Measurements from ENCODE around the gene SLC17A9.

SLC17A9 gene

DNA sequence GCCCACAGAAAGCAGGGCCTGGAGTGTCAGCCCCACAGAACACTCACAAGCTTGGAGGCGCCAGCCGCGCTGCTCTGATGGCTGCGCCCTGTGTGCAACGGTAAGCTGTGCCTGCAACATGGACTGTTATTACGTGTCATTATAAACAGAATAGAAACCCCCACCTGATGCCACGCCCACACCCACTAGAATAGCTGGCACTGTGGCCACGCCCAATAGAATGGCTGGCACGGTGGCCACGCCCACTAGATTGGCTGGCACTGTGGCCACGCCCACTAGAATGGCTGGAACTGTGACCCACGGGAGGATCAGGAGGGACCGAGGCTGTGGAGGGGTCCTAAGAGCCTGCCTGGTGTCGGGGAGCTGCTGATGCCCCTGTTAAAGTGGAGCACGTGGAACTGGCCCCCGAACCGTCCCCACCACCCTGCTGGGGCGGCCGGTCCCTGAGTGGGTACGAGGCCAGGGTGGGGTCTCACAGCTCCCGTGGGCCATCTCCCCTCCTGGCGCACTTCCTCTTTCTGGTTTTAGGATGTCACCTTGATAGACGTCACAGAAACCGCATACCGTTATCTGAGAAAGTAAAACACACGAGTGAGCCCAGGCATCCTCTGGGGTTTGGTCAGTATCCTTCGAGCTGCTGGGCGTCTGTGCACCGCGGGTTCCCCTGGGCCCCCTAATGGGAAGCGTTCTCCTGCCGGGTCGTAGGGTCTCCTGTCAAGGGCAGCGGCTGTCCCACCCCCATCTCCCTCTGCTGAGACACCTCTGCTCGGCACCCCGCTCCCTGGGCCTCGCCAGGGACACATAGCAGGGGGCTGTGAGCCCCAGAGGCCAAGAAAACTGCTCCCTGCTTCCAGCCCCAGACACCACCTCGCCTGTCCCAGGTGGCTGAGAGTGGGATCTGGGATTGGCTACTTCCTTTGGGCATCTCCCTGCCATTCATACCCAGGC lies 25.4 kb downstream of the SLC17A9 start:
- CTCF ChIA-PET, result interaction anchor here (1.0 to 1.1 kb wide), 2 partner anchors 13 to 31 kb away, joined by 3 to 5 read pairs; no protein-coding TSS in a partner anchor
- Mint-ChIP-seq H3K27me3 (peaks cover 100% of the 10 kb centered on the region), H3K9me3 (no peaks in the 10 kb centered on the region), H3K27ac (peak overlapping the region; percentile 14), H3K4me3 (peak overlapping the region; percentile 45), H3K4me1 (peaks cover 60% of the 10 kb centered on the region), H3K36me3 (no peaks in the 10 kb centered on the region)
- DNase-seq, result peak; percentile 76

DNA sequence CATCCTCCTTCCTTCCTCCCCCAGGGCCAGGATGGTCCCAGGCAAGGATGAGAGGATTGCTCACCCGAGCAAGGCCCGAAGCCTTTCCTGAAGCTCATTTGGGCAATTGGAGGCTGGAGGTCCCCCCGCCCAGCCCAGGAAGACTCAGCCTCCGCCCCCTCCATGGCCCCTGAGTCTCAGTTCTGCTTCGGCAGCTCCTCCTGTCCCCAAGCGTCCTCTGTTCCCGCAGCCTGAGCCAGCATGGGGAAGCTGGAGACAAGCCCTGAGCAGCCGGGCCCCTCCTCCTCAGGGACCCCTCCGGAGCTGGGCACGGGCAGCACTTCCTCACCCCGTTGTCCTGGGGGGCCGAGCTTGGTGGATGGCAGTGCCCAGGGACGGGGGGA lies 26.0 kb downstream of the SLC17A9 start:
- no peak overlapping the region for H3K27ac Mint-ChIP-seq
- CTCF ChIA-PET, result interaction anchor here (1.0 to 2.3 kb wide), 3 partner anchors 12 to 31 kb away, joined by 3 to 16 read pairs (median 5); no protein-coding TSS in a partner anchor
- H3K36me3 Mint-ChIP-seq, result no peaks in the 10 kb centered on the region
- no peaks in the 10 kb centered on the region for H3K9me3 Mint-ChIP-seq
- H3K27me3 Mint-ChIP-seq, result peaks cover 100% of the 10 kb centered on the region
- no peak overlapping the region for H3K4me3 Mint-ChIP-seq
- no peak for DNase-seq
- H3K4me1 Mint-ChIP-seq, result peaks cover 62% of the 10 kb centered on the region

DNA sequence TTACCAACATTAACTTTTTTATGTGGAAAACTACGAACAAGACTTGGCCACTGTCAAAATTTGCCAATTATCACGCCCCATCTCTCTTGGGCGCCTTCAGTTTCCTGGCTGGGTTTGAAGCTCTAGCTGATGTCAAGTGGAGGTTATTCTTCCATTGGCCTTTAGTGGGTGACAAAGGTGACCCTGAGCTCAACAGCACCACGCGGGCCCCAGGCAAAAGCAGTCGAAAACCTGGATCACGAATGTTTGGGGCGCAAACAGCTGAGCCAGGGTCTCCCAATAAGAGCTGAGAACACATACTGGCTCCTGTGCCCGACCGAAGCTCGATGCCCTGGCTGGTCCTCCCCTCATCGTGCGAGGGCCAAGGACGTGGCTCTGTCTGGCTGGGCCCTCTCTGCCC lies 26.8 kb downstream of the SLC17A9 start:
- Mint-ChIP-seq H3K27me3 (peaks cover 100% of the 10 kb centered on the region), H3K27ac (no peak overlapping the region), H3K9me3 (no peaks in the 10 kb centered on the region), H3K4me3 (no peak overlapping the region), H3K36me3 (no peaks in the 10 kb centered on the region), H3K4me1 (peaks cover 69% of the 10 kb centered on the region)
- CTCF ChIA-PET, result interaction anchor here (0.8 to 2.3 kb wide), 3 partner anchors 8 to 30 kb away, joined by 3 to 16 read pairs (median 3); no protein-coding TSS in a partner anchor
- no peak for DNase-seq

DNA sequence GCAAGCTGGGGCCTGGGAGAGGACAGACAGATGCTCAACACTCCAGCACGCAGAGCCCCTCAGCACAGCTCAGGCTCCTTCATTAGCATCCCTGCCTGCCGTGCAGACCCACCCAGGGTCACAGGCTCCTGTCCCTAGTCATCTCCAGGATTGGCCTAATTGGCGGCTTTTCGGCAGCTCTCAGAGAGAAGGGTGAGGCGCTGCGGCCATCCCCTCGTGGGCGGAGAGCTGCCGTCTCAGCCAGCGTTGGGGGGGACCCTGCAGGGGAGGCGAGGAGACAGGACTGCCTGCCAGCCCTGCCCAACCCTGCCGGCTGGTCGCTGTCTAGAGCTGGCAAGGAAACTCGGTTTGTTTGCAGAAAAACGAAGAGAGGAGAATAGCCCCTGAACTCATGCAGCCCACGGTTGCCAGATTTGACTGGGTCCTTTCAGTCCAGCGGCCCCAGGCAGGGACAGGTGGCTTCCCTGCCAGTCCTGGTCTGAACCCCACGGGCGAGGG lies 27.4 kb downstream of the SLC17A9 start:
- CTCF ChIA-PET, result interaction anchor here (0.8 to 2.3 kb wide), 2 partner anchors 9 to 29 kb away, joined by 3 to 16 read pairs; no protein-coding TSS in a partner anchor
- no peak overlapping the region for H3K27ac Mint-ChIP-seq
- H3K4me3 Mint-ChIP-seq, result no peak overlapping the region

DNA sequence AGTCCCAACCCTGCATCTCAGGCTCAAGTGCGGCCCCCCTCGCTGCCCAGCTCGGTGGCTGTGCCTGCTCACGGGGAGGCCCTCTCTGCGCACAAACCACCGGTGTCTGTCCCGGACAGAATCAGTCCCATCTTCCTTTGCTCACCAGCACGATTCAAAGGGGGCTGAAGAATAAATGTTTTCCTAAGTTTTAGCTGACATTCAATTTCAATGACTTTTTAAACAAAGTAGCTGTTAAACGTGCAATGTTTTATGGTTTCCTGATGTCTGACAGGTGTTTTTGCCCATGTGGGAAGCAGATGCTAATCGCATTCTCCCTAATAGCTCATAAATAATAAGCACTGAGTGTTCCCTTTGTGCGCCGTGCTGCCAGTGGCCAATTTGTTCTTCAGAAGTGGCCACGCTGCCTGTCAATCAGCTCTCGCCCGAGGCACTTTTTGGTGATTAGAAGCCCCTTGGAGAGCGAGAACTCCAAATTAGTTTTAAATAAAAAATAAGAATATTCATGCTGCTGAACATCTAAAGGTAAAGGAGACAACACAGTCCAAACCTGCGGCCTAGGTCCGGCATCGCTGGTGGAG lies 28.0 kb downstream of the SLC17A9 start:
- H3K36me3 Mint-ChIP-seq, result no peaks in the 10 kb centered on the region
- no peak overlapping the region for H3K27ac Mint-ChIP-seq
- CTCF ChIA-PET, result interaction anchor here (0.8 to 2.3 kb wide), 2 partner anchors 8 to 28 kb away, joined by 3 to 16 read pairs; no protein-coding TSS in a partner anchor
- no peak for DNase-seq
- peaks cover 100% of the 10 kb centered on the region for H3K27me3 Mint-ChIP-seq
- no peaks in the 10 kb centered on the region for H3K9me3 Mint-ChIP-seq
- H3K4me3 Mint-ChIP-seq, result no peak overlapping the region
- H3K4me1 Mint-ChIP-seq, result peaks cover 72% of the 10 kb centered on the region

More for the DNA sequence above, 27.4 kb downstream of the SLC17A9 start:
- DNase-seq, result no peak
- Mint-ChIP-seq H3K9me3 (no peaks in the 10 kb centered on the region), H3K36me3 (no peaks in the 10 kb centered on the region), H3K27me3 (peaks cover 100% of the 10 kb centered on the region), H3K4me1 (peaks cover 71% of the 10 kb centered on the region)

DNA sequence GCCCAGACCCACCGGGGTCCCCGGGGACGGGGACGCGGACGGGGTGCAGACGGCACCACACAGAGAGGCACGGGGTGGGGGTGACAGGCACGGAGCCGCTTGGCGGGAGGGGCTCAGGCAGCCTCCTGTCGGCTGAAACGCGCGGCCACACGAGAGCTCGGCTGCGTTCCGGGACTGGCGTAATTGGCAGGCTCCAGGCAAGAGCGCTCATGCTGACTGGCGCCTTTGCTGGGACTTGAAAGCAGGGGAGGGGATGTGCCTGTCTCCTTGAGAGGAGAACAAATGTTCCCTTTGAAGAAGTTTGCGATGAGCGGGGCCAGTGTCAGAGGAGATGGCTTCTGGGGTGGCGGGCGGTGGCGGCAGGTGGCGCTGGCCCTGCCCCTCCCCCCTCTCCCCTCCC lies 28.5 kb downstream of the SLC17A9 start:
- Mint-ChIP-seq H3K27me3 (peaks cover 100% of the 10 kb centered on the region), H3K4me3 (peak overlapping the region; percentile 37), H3K36me3 (no peaks in the 10 kb centered on the region), H3K27ac (no peak overlapping the region), H3K4me1 (peaks cover 72% of the 10 kb centered on the region), H3K9me3 (no peaks in the 10 kb centered on the region)
- peak; percentile 82 for DNase-seq
- CTCF ChIA-PET, result interaction anchor here (0.8 to 2.3 kb wide), 2 partner anchors 9 to 28 kb away, joined by 3 to 16 read pairs; no protein-coding TSS in a partner anchor

DNA sequence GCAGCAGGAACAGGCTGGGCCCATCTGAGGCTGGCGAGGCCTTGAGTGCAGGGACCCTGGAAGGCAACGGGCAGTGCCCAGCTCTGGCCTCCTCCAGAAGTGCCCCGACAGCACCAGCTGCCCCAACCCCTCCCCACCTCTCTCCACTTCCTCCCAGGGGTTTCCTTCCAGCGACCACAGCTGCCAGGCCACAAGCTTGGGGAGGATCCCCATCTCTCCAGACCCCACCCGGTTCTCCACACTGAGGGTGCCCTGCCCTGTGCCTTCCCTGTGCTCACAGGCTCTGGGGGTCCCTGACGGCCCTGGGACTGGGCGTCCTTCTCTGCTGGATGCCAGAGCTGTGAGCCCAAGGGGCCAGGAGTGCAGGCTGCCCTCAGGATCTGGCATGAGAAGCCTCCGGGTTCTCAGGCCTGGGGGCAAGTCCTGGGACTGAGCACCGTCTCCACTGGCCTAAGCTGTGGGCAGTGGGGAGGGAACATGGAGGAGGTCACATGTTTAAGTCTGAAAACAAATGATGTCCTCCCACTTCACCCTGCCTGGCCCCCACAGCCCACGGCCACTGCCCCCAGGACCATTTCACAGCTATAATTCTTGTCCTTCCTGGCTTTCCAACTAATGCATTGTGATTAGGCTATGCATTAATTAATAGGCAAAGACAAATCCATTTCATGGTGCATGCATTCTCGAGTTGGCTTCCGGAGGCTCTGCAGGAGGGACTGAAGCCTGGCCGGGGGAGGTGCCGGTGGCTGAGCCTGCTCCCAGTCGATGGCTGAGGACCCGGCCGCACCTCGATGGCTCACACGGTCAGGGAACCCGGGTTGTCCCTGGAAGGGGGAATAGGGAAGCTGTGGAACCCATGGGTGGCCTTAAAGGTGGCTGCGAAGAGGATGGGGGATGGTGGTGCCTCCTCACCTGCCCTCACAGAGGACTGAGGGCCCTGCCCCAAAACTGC lies 29.9 kb downstream of the SLC17A9 start:
- Mint-ChIP-seq H3K27ac (no peak overlapping the region), H3K9me3 (no peaks in the 10 kb centered on the region), H3K36me3 (no peaks in the 10 kb centered on the region), H3K27me3 (peaks cover 95% of the 10 kb centered on the region), H3K4me3 (no peak overlapping the region), H3K4me1 (peaks cover 61% of the 10 kb centered on the region)
- CTCF ChIA-PET, result interaction anchor here (1.0 kb wide), 1 partner anchor 21 kb away, joined by 4 read pairs; no protein-coding TSS in a partner anchor
- DNase-seq, result peak; percentile 40

DNA sequence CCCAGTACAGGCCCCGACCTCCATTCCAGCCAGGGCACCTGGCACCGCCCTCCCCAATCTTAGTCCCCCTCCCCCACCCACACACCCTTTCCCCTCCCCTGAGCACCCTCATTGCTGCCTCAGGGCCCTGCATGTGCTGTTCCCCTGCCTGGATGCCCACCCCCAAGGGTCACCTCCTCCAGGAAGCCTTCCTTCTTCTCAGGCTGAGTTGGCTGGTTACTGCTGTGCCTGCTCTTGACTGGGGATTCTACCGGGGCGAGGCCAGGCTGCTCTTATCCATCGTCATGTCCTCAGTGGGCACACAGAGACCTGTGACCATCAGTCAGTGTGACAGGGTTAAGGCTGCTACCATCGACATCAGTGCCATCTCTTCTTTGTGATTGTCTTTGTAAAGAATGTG lies 30.7 kb downstream of the SLC17A9 start:
- DNase-seq, result no peak
- H3K27me3 Mint-ChIP-seq, result peaks cover 95% of the 10 kb centered on the region
- peaks cover 53% of the 10 kb centered on the region for H3K4me1 Mint-ChIP-seq
- H3K9me3 Mint-ChIP-seq, result no peaks in the 10 kb centered on the region
- H3K27ac Mint-ChIP-seq, result no peak overlapping the region
- H3K36me3 Mint-ChIP-seq, result no peaks in the 10 kb centered on the region
- no peak overlapping the region for H3K4me3 Mint-ChIP-seq
- CTCF ChIA-PET, result no interaction called here

DNA sequence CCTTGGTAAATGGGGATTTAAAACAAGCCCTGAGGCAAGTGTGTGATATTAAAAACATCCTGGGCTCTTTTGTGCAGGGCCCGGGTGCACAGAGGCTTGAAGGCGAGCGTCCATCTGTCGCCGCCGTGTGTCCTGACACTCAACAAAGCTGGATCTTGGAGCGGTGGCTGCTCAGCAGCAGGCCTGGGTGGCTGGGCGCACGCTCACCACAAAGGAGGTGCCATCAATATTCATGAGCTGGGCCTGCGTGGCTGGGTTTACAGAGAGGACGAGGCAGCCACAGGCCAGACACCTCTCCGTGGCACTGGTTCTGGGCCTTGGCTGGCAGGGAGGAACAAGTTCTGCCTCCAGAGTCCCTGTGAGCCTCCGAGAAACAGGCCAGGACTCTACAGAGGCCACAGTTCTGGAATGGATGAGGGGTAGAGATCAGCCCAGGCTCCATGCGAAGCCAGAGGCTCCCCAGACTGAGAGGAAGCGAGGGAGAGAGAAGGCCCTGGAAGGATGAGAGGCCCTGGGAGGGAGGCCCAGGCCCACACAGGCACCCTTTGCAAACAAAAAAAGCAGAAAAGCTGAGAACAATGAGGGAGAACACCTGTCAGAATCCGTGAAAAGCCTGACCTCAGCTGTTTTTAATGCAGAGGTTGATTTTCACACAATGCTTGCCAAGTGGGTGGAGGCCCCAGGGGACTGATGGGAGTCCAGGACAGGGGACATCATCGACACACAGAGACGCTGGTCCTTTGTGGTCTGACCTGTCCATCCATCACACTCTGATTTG lies 32.3 kb downstream of the SLC17A9 start:
- DNase-seq, result no peak
- H3K27me3 Mint-ChIP-seq, result peaks cover 92% of the 10 kb centered on the region
- H3K36me3 Mint-ChIP-seq, result no peaks in the 10 kb centered on the region
- H3K27ac Mint-ChIP-seq, result no peak overlapping the region
- H3K9me3 Mint-ChIP-seq, result no peaks in the 10 kb centered on the region
- CTCF ChIA-PET, result no interaction called here
- no peak overlapping the region for H3K4me3 Mint-ChIP-seq
- peaks cover 44% of the 10 kb centered on the region for H3K4me1 Mint-ChIP-seq

DNA sequence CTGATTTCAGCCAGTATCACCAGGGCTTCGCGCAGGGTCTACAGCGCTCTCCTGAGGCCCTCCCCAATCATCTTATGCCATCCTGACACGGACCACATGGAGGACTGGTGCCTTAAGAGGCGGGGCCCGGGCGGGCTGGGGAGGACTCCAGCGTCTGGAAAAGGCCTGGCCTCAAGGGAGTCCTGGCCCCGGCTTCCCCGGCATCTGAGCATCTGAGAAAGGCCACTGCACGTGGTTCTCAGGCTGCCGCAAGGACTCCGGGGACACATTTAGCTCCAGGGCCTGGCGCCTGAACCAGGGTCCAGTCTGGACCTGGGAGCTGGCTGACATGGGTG lies 32.9 kb downstream of the SLC17A9 start:
- Mint-ChIP-seq H3K27me3 (peaks cover 91% of the 10 kb centered on the region), H3K4me1 (peaks cover 40% of the 10 kb centered on the region), H3K9me3 (no peaks in the 10 kb centered on the region), H3K27ac (no peak overlapping the region), H3K36me3 (no peaks in the 10 kb centered on the region), H3K4me3 (no peak overlapping the region)
- CTCF ChIA-PET, result no interaction called here
- DNase-seq, result no peak

DNA sequence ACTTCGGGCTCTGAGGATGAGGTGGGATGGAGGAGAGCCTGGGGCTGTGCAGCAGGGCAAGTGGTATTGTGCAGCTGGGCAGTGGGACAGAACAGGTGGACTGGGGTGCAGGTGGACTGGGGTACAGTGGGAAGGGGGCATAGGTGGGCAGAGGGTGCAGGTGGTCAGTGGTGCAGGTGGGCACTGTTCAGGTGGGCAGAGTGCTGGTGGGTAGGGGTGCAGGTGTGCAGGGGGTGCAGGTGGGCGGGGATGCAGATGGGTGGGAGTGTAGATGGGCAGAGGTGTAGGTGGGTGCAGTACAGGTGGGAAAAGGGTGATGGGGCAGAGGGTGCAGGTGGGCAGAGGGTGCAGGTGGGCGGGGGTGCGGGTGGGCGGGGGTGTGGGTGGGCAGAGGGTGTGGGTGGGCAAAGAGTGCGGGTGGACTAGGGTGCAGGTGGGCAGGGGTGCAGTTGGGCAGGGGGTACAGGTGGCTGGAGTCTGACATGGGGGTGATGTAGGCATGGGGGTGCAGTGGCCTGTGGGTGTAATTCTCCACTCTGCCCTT lies 33.8 kb downstream of the SLC17A9 start:
- H3K9me3 Mint-ChIP-seq, result no peaks in the 10 kb centered on the region
- no peak overlapping the region for H3K27ac Mint-ChIP-seq
- no peak overlapping the region for H3K4me3 Mint-ChIP-seq
- H3K4me1 Mint-ChIP-seq, result peaks cover 33% of the 10 kb centered on the region
- peaks cover 91% of the 10 kb centered on the region for H3K27me3 Mint-ChIP-seq
- CTCF ChIA-PET, result no interaction called here
- no peaks in the 10 kb centered on the region for H3K36me3 Mint-ChIP-seq
- no peak for DNase-seq

DNA sequence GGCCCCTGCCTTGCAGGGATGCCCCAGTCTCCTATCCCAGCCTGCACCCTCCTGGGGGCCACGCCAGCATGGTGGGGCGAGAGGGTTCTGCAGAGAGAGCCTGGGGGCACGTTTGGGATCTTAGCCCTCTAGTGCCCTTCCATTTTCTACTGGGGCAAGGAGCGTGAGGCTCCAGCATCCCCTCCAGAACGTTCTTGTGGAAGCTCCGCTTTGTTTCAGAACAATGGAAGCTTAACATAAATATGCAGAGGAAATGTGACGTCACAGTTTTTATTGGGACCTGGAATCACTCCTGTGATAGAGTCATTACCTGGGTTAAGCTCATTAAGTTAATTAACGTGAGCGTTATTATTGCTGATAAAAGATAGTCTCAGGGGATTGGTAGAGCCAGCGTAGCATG lies 34.6 kb downstream of the SLC17A9 start:
- Mint-ChIP-seq H3K27ac (no peak overlapping the region), H3K4me3 (no peak overlapping the region), H3K9me3 (no peaks in the 10 kb centered on the region), H3K4me1 (peaks cover 25% of the 10 kb centered on the region), H3K27me3 (peaks cover 91% of the 10 kb centered on the region), H3K36me3 (no peaks in the 10 kb centered on the region)
- DNase-seq, result no peak
- CTCF ChIA-PET, result no interaction called here

DNA sequence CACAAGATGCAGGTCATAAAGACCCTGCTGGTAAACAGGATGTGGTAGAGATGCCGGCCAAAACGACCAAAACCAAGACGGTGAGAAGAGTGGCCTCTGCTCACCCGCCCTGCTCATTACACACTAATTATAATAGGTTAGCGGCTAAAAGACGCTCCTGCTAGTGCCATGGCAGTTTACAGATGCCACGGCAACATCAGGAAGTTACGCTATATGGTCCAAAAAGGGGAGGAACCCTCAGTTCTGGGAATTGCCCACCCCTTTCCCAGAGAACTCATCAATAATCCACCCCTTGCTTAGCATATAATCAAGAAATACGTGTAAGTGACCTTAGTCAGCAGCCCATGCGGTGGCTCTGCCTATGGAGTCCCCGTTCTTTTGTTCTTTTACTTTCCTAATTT lies 36.7 kb downstream of the SLC17A9 start:
- Mint-ChIP-seq H3K9me3 (no peaks in the 10 kb centered on the region), H3K36me3 (no peaks in the 10 kb centered on the region), H3K4me1 (peaks cover 10% of the 10 kb centered on the region), H3K4me3 (peak overlapping the region; percentile 59), H3K27ac (no peak overlapping the region), H3K27me3 (peaks cover 81% of the 10 kb centered on the region)
- CTCF ChIA-PET, result no interaction called here
- DNase-seq, result peak; percentile 51

Measured in activated naive CD4-positive, alpha-beta T cell treated with anti-CD3 and anti-CD28 coated beads, Interleukin-2, amount 10 ng/mL, durations not matched to agents 7 days and 5 days (primary cell).